Measurements from ENCODE around the gene WNK4. TPM values are rescaled to one million over a fixed set of nuclear protein-coding genes. Genes with fewer than 3 reads are reported as not detected.

Gene WNK4
- total RNA-seq, 1 donor from 2014 or later = 0.67 TPM

DNA sequence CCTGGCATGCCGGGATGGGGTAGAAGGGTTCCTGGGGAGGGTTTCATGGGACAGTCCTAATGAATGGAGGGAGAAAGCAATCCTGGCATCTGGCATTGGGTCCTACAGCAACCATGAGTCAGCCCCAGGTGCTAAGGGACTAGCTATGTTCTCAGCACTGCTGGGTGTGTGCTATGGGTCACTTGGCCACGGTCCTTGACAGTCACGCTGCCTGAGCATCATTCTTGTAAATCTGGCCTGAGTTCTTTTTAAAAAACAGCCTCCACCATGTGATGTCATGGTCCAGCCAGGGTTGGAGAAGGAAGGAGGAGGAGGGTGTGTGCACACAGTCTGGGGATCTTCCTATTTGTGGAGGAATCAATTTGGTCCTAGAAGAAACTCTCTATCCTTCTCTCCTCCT lies 25.6 kb upstream of the WNK4 start:
- TF ChIP-seq CTCF (IDR thresholded peaks at IDR 0.05; ENCODE audit: insufficient read depth, low read length, poor library complexity, severe bottlenecking) = no peak
- peaks cover 7% of the 10 kb centered on the region for H3K27me3 ChIP-seq (ENCODE audit: control insufficient read depth, insufficient read depth, low read length)
- H3K4me3 ChIP-seq (ENCODE audit: low read depth, low read length) = no peak overlapping the region
- no peaks in the 10 kb centered on the region for H3K36me3 ChIP-seq (ENCODE audit: control insufficient read depth, insufficient read depth, low read length)
- DNase-seq (ENCODE audit: low read depth) = peak; percentile 87

GRCh38 chr17:42759982-42760651 lies 20.3 kb upstream of the WNK4 start:
- TF ChIP-seq CTCF (IDR thresholded peaks at IDR 0.05; ENCODE audit: insufficient read depth, low read length, poor library complexity, severe bottlenecking) = no peak
- Histone ChIP-seq H3K36me3 (ENCODE audit: control insufficient read depth, insufficient read depth, low read length) (no peaks in the 10 kb centered on the region), H3K27me3 (ENCODE audit: control insufficient read depth, insufficient read depth, low read length) (peaks cover 26% of the 10 kb centered on the region), H3K4me3 (ENCODE audit: low read depth, low read length) (no peak overlapping the region)
- DNase-seq (ENCODE audit: low read depth) = no peak

GRCh38 chr17:42760652-42761581 lies 19.5 kb upstream of the WNK4 start, which contains the start of gene RAMP2:
Gene RAMP2 (plus strand): TSS chr17:42761227. CDS start chr17:42761262, 35 bp downstream.
- no peak for TF ChIP-seq CTCF (IDR thresholded peaks at IDR 0.05; ENCODE audit: insufficient read depth, low read length, poor library complexity, severe bottlenecking)
- peak within 1 kb of the TSS; percentile 32 for H3K4me3 ChIP-seq (ENCODE audit: low read depth, low read length)
- peaks cover 26% of the 10 kb centered on the region for H3K27me3 ChIP-seq (ENCODE audit: control insufficient read depth, insufficient read depth, low read length)
- DNase-seq (ENCODE audit: low read depth) = no peak
- H3K36me3 ChIP-seq (ENCODE audit: control insufficient read depth, insufficient read depth, low read length) = no peaks in the 10 kb centered on the region

DNA sequence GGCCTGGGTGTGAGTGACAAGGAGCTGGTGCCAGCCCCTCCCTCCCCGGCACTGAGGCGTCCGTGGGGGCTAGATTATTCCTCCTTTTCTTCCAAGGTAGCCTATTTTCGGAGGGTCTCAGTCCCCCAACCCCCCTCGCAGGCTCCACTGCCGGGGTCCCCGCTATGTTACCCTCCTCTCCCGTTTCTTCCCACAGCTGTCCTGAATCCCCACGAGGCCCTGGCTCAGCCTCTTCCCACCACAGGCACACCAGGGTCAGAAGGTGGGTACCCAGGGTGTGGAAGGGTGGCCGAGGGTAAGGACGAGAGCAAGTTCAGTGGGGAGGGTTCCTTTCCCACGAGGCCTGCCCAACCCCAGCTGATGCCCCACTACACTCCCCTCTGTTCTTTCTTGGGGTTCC lies 18.8 kb upstream of the WNK4 start:
- Histone ChIP-seq H3K27me3 (ENCODE audit: control insufficient read depth, insufficient read depth, low read length) (peaks cover 26% of the 10 kb centered on the region), H3K36me3 (ENCODE audit: control insufficient read depth, insufficient read depth, low read length) (no peaks in the 10 kb centered on the region), H3K4me3 (ENCODE audit: low read depth, low read length) (peak overlapping the region; percentile 32)
- TF ChIP-seq CTCF (IDR thresholded peaks at IDR 0.05; ENCODE audit: insufficient read depth, low read length, poor library complexity, severe bottlenecking) = no peak
- no peak for DNase-seq (ENCODE audit: low read depth)

DNA sequence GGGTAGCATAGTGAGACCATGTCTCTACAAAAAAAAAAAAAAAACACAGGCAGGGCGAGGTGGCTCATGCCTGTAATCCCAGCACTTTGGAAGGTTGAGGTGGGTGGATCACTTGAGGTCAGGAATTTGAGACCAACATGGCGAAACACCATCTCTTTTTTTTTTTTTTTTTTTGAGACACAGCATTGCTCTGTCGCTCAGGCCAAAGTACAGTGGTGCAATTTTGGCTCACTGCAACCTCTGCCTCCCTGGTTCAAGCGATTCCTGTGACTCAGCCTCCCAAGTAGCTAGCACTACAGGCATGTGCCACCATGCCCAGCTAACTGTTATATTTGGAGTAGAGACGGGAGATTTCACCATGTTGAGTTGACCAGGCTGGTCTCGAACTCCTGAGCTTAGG lies 14.3 kb upstream of the WNK4 start:
- peaks cover 10% of the 10 kb centered on the region for H3K27me3 ChIP-seq (ENCODE audit: control insufficient read depth, insufficient read depth, low read length)
- TF ChIP-seq CTCF (IDR thresholded peaks at IDR 0.05; ENCODE audit: insufficient read depth, low read length, poor library complexity, severe bottlenecking) = no peak
- no peaks in the 10 kb centered on the region for H3K36me3 ChIP-seq (ENCODE audit: control insufficient read depth, insufficient read depth, low read length)
- no peak overlapping the region for H3K4me3 ChIP-seq (ENCODE audit: low read depth, low read length)
- no peak for DNase-seq (ENCODE audit: low read depth)

All from kidney epithelial cell (primary cell).